GM23338 (cell line): ENCODE data around the gene NR0B2. TPM values are rescaled to one million over a fixed set of nuclear protein-coding genes. Genes with fewer than 3 reads are reported as not detected.

Experiments used
- ATAC-seq: fragments of 200-7000 bp; cut with Tn5 transposase; 3 replicates; pipeline ENCODE4 v1.9.1; 2020
- DNase-seq: peaks from one replicate; pipeline ENCODE4 v3.0.0-alpha.2; 2015; ENCODE audit warnings: low spot score
- H2AFZ ChIP-seq: fragments of 200-600 bp; sonication (generic); 2 replicates; pipeline ENCODE4 v1.8.0; 2016; ENCODE audit warnings: antibody characterized with exemption, mild to moderate bottlenecking, moderate library complexity
- H3F3A ChIP-seq: fragments of 200-600 bp; sonication (generic); replicated peaks from 2 replicates; pipeline ENCODE4 v1.8.0; 2017; ENCODE audit warnings: antibody characterized with exemption, mixed run types, low read depth
- H3K27ac ChIP-seq: fragments of 200-600 bp; sonication (generic); 2 replicates; pipeline ENCODE4 v1.6.1; 2016; ENCODE audit warnings: low read depth
- H3K27me3 ChIP-seq: fragments of 200-600 bp; sonication (generic); 2 replicates; pipeline ENCODE4 v1.8.0; 2016; ENCODE audit warnings: mild to moderate bottlenecking, mixed run types, moderate library complexity; ENCODE audit not compliant: insufficient read depth
- H3K36me3 ChIP-seq: fragments of 200-600 bp; sonication (generic); 2 replicates; pipeline ENCODE4 v1.8.0; 2016; ENCODE audit warnings: mild to moderate bottlenecking; ENCODE audit not compliant: insufficient read depth
- H3K4me1 ChIP-seq: fragments of 200-600 bp; sonication (generic); 2 replicates; pipeline ENCODE4 v1.8.0; 2016; ENCODE audit warnings: mild to moderate bottlenecking, moderate library complexity; ENCODE audit not compliant: insufficient read depth
- H3K4me2 ChIP-seq: fragments of 200-600 bp; sonication (generic); 2 replicates; pipeline ENCODE4 v1.7.1; 2017; ENCODE audit warnings: mixed run types
- H3K4me3 ChIP-seq: fragments of 200-600 bp; sonication (generic); 2 replicates; pipeline ENCODE4 v1.6.1; 2016; ENCODE audit warnings: mixed run types
- H3K79me2 ChIP-seq: fragments of 200-600 bp; sonication (generic); replicated peaks from 2 replicates; pipeline ENCODE4 v1.8.0; 2017; ENCODE audit warnings: mild to moderate bottlenecking; ENCODE audit not compliant: insufficient read depth
- H3K9me2 ChIP-seq: fragments of 200-600 bp; sonication (generic); 2 replicates; pipeline ENCODE4 v1.8.0; 2017; ENCODE audit not compliant: insufficient read depth
- H4K20me1 ChIP-seq: fragments of 200-600 bp; sonication (generic); replicated peaks from 2 replicates; pipeline ENCODE4 v1.8.0; 2017; ENCODE audit warnings: mild to moderate bottlenecking; ENCODE audit not compliant: insufficient read depth
- H3K27ac Mint-ChIP-seq: 2 replicates; pipeline ENCODE4 v1.8.0; 2020; ENCODE audit warnings: inconsistent platforms, mild to moderate bottlenecking, moderate library complexity, mixed read lengths
- H3K27me3 Mint-ChIP-seq: 3 replicates; pipeline ENCODE4 v1.8.0; 2022; ENCODE audit warnings: low read depth, mild to moderate bottlenecking, moderate library complexity, mixed read lengths, inconsistent platforms; ENCODE audit not compliant: insufficient read depth, poor library complexity
- H3K36me3 Mint-ChIP-seq: 3 replicates; pipeline ENCODE4 v1.8.0; 2021; ENCODE audit warnings: low read depth, mild to moderate bottlenecking, inconsistent platforms, moderate library complexity, mixed read lengths
- H3K4me1 Mint-ChIP-seq: 3 replicates; pipeline ENCODE4 v1.8.0; 2020; ENCODE audit warnings: mild to moderate bottlenecking, inconsistent platforms, mixed read lengths
- H3K4me3 Mint-ChIP-seq: 3 replicates; pipeline ENCODE4 v1.8.0; 2021; ENCODE audit warnings: moderate library complexity, mild to moderate bottlenecking, inconsistent platforms, mixed read lengths
- H3K9me3 Mint-ChIP-seq: 3 replicates; pipeline ENCODE4 v1.8.0; 2020; ENCODE audit warnings: moderate library complexity, mild to moderate bottlenecking, inconsistent platforms, mixed read lengths
- CREB1 ChIP-seq: fragments of 250-450 bp; sonication (Bioruptor Pico); IDR thresholded peaks from 2 replicates; pipeline ENCODE4 v1.5.0; 2020; ENCODE audit warnings: low read depth, mild to moderate bottlenecking, moderate library complexity
- CTCF ChIP-seq, 2 experiments: fragments of 200-600 bp in 1 of 2; sonication (generic) in 1 of 2; conservative IDR thresholded peaks; 2 replicates each; pipeline versions ENCODE4 v1.5.1 to v1.6.1; 2016 to 2017; ENCODE audit warnings: antibody characterized with exemption in 2 of 2, low read depth in 2 of 2, mild to moderate bottlenecking in 2 of 2, moderate library complexity in 1 of 2
- ETS1 ChIP-seq: IDR thresholded peaks from 2 replicates; pipeline ENCODE4 v1.6.1; 2016; ENCODE audit warnings: antibody characterized with exemption
- EZH2phosphoT487 ChIP-seq: fragments of 200-600 bp; sonication (generic); IDR thresholded peaks from one replicate; pipeline ENCODE4 v1.8.1; 2018; ENCODE audit warnings: antibody characterized with exemption; ENCODE audit not compliant: unreplicated experiment
- NANOG ChIP-seq: IDR thresholded peaks from 2 replicates; pipeline ENCODE4 v1.6.1; 2016; ENCODE audit warnings: antibody characterized with exemption, borderline replicate concordance
- POLR2AphosphoS5 ChIP-seq: IDR thresholded peaks from 2 replicates; pipeline ENCODE4 v1.6.1; 2016; ENCODE audit warnings: antibody characterized with exemption, low read depth
- REST ChIP-seq: IDR thresholded peaks from one replicate; pipeline ENCODE4 v1.6.1; 2018; ENCODE audit warnings: antibody characterized with exemption; ENCODE audit not compliant: unreplicated experiment
- STAT1 ChIP-seq: IDR thresholded peaks from one replicate; pipeline ENCODE4 v1.6.1; 2016; ENCODE audit warnings: antibody characterized with exemption; ENCODE audit not compliant: unreplicated experiment
- ZNF114 ChIP-seq: fragments of 250-450 bp; sonication (Bioruptor Pico); IDR thresholded peaks from 2 replicates; pipeline ENCODE4 v1.5.0; 2020; ENCODE audit warnings: mild to moderate bottlenecking, moderate library complexity
- ZNF331 ChIP-seq: fragments of 250-450 bp; sonication (Bioruptor Pico); IDR thresholded peaks from 2 replicates; pipeline ENCODE4 v1.5.0; 2020; ENCODE audit warnings: low read depth, mild to moderate bottlenecking, moderate library complexity
- polyA plus RNA-seq: library from polyadenylated mRNA; unstranded; fragments of >200 nt; fragmentation: Nextera tagmentation; extraction: Ambion mirVana; gene quantifications from 2 replicates; pipeline ENCODE4 v1.2.1, GENCODE V29; 2016
- total RNA-seq: library from RNA; depleted of rRNA; stranded (reverse); fragments of >200 nt; shearing (Covaris generic); gene quantifications from 2 replicates; pipeline ENCODE4 v1.2.3, GENCODE V29; 2014

NR0B2 gene
- total and polyA plus RNA-seq, 2 experiments from 2014 or later, result 0.18 TPM; not detected in 1

GRCh38 chr1:26912147-26912490 lies 1.7 kb downstream of the NR0B2 start (continued):
- TF ChIP-seq CTCF (conservative IDR thresholded peaks at IDR 0.05; ENCODE audit: low read depth in 2 of 2) (no peak), CREB1 (no peak), POLR2AphosphoS5 (no peak), NANOG (no peak)

- no peaks in the 10 kb centered on the region for H3K79me2 ChIP-seq
- H3K27me3 ChIP-seq, result no peaks in the 10 kb centered on the region
- H3K36me3 Mint-ChIP-seq, result no peaks in the 10 kb centered on the region
- no peaks in the 10 kb centered on the region; the same call in 2 of the 3 replicates for H3K4me1 Mint-ChIP-seq
- no peak overlapping the region for H3K4me2 ChIP-seq
- H3K27ac Mint-ChIP-seq, result no peak overlapping the region
- H3K4me1 ChIP-seq, result no peaks in the 10 kb centered on the region
- H4K20me1 ChIP-seq, result no peaks in the 10 kb centered on the region; the same call in 1 of the 2 replicates
- no peaks in the 10 kb centered on the region for H3K9me2 ChIP-seq
- H3K36me3 ChIP-seq, result no peaks in the 10 kb centered on the region
- no peak overlapping the region for H3K4me3 ChIP-seq
- H3K4me3 Mint-ChIP-seq, result no peak overlapping the region
- no peaks in the 10 kb centered on the region for H3F3A ChIP-seq
- H3K27me3 Mint-ChIP-seq, result peaks cover 8% of the 10 kb centered on the region
- DNase-seq, result no peak
- H3K9me3 Mint-ChIP-seq, result no peaks in the 10 kb centered on the region
- no peak overlapping the region for H3K27ac ChIP-seq
- ATAC-seq, result no peak
- H2AFZ ChIP-seq, result no peak overlapping the region
- TF ChIP-seq ZNF114 (no peak), NANOG (no peak), REST (no peak), EZH2phosphoT487 (no peak), CREB1 (no peak), ZNF331 (CRISPR knock-in tag) (no peak), ETS1 (no peak), CTCF (conservative IDR thresholded peaks at IDR 0.05; ENCODE audit: low read depth in 2 of 2) (no peak), STAT1 (no peak)
Measured at GRCh38 chr1:26911399-26912146, 2.2 kb downstream of the NR0B2 start.
